WTC11 (cell line): Measurements from ENCODE around the gene PSMC3. TPM values are rescaled to one million over a fixed set of nuclear protein-coding genes. Genes with fewer than 3 reads are reported as not detected.

Experiments
- ATAC-seq: fragments of 200-7000 bp; cut with Tn5 transposase; 2 replicates; pipeline ENCODE4 v1.10.0; 2021; ENCODE audit warnings: mild to moderate bottlenecking, moderate library complexity
- CTCF ChIA-PET: fragments of 300-600 bp; sonication (Branson Sonifier 250); formaldehyde crosslinking; loops from one replicate; lab custom pipeline; 2021; ENCODE audit warnings: antibody characterized with exemption; lab: Charles Lee
- POLR2A ChIA-PET: fragments of 350-600 bp; sonication (Branson Sonifier 250); formaldehyde crosslinking; loops from one replicate; lab custom pipeline; 2021; ENCODE audit warnings: antibody characterized with exemption; lab: Charles Lee
- DNase-seq: peaks from one replicate; pipeline ENCODE4 v3.0.0; 2021; ENCODE audit warnings: low spot score
- H3K27ac Mint-ChIP-seq: 2 replicates; pipeline ENCODE4 v1.8.0; 2021; ENCODE audit warnings: mixed read lengths
- H3K27me3 Mint-ChIP-seq: 2 replicates; pipeline ENCODE4 v1.8.0; 2021; ENCODE audit warnings: low read depth, mild to moderate bottlenecking, moderate library complexity, mixed read lengths
- H3K36me3 Mint-ChIP-seq: 2 replicates; pipeline ENCODE4 v1.8.0; 2021; ENCODE audit warnings: mixed read lengths
- H3K4me1 Mint-ChIP-seq: 2 replicates; pipeline ENCODE4 v1.8.0; 2022; ENCODE audit warnings: mixed read lengths
- H3K4me3 Mint-ChIP-seq: 2 replicates; pipeline ENCODE4 v1.8.0; 2021; ENCODE audit warnings: mild to moderate bottlenecking, moderate library complexity, mixed read lengths
- H3K9me3 Mint-ChIP-seq: 2 replicates; pipeline ENCODE4 v1.8.0; 2021; ENCODE audit warnings: mixed read lengths
- EMX1 ChIP-seq: fragments of 250-450 bp; sonication (Bioruptor Pico); IDR thresholded peaks from 2 replicates; pipeline ENCODE4 v1.8.0; 2021; ENCODE audit warnings: mild to moderate bottlenecking
- GABPB1 ChIP-seq: sonication (generic); formaldehyde crosslinking; IDR thresholded peaks from 2 replicates; pipeline ENCODE4 v1.8.1; 2023; ENCODE audit warnings: mild to moderate bottlenecking, missing genetic modification reagents
- KAT7 ChIP-seq: sonication (generic); formaldehyde crosslinking; IDR thresholded peaks from 2 replicates; pipeline ENCODE4 v1.8.1; 2023; ENCODE audit warnings: missing genetic modification reagents, mild to moderate bottlenecking, borderline replicate concordance
- MYBL2 ChIP-seq: sonication (generic); formaldehyde crosslinking; IDR thresholded peaks from 2 replicates; pipeline ENCODE4 v1.8.1; 2023; ENCODE audit warnings: mild to moderate bottlenecking, moderate library complexity, missing genetic modification reagents
- NFATC4 ChIP-seq: fragments of 250-450 bp; sonication (Bioruptor Pico); IDR thresholded peaks from 2 replicates; pipeline ENCODE4 v1.9.0; 2021; ENCODE audit warnings: mild to moderate bottlenecking
- NR3C1 ChIP-seq: sonication (generic); formaldehyde crosslinking; conservative IDR thresholded peaks from 2 replicates; pipeline ENCODE4 v1.8.1; 2023; ENCODE audit warnings: low read depth, mild to moderate bottlenecking, missing genetic modification reagents
- RELA ChIP-seq: sonication (generic); formaldehyde crosslinking; IDR thresholded peaks from 2 replicates; pipeline ENCODE4 v1.8.1; 2022; ENCODE audit warnings: missing genetic modification reagents, mild to moderate bottlenecking, borderline replicate concordance
- SP1 ChIP-seq: sonication (generic); formaldehyde crosslinking; conservative IDR thresholded peaks from 2 replicates; pipeline ENCODE4 v1.8.1; 2022; ENCODE audit warnings: missing genetic modification reagents
- ZBTB21 ChIP-seq: sonication (generic); formaldehyde crosslinking; IDR thresholded peaks from 2 replicates; pipeline ENCODE4 v1.8.1; 2023; ENCODE audit warnings: mild to moderate bottlenecking, missing genetic modification reagents, borderline replicate concordance
- ZNF121 ChIP-seq: sonication (generic); formaldehyde crosslinking; IDR thresholded peaks from 2 replicates; pipeline ENCODE4 v1.8.0; 2023; ENCODE audit warnings: missing genetic modification reagents
- ZNF263 ChIP-seq: sonication (generic); formaldehyde crosslinking; IDR thresholded peaks from 2 replicates; pipeline ENCODE4 v1.8.1; 2022; ENCODE audit warnings: low read depth, mild to moderate bottlenecking, moderate library complexity, missing genetic modification reagents
- ZNF671 ChIP-seq: fragments of 250-450 bp; sonication (Bioruptor Pico); IDR thresholded peaks from 2 replicates; pipeline ENCODE4 v1.8.0; 2021; ENCODE audit warnings: mild to moderate bottlenecking
- total RNA-seq: library from RNA; stranded (reverse); gene quantifications from 3 replicates; pipeline ENCODE4 v1.2.3, GENCODE V29; 2021
- TF ChIP-seq, protein P1 (sequence below): fragments of 250-450 bp; sonication (Bioruptor Pico); IDR thresholded peaks from 2 replicates; pipeline ENCODE4 v1.9.0; 2021; ENCODE audit warnings: mild to moderate bottlenecking, borderline replicate concordance
- TF ChIP-seq, protein P2 (sequence below): sonication (generic); formaldehyde crosslinking; IDR thresholded peaks from 2 replicates; pipeline ENCODE4 v1.8.1; 2023; ENCODE audit warnings: mild to moderate bottlenecking, missing genetic modification reagents, borderline replicate concordance
- TF ChIP-seq, protein P3 (sequence below): sonication (generic); formaldehyde crosslinking; conservative IDR thresholded peaks from 2 replicates; pipeline ENCODE4 v1.8.1; 2022; ENCODE audit warnings: mild to moderate bottlenecking, missing genetic modification reagents

The PSMC3 gene
- total RNA-seq, 1 experiment from 2014 or later, result 162 TPM

DNA sequence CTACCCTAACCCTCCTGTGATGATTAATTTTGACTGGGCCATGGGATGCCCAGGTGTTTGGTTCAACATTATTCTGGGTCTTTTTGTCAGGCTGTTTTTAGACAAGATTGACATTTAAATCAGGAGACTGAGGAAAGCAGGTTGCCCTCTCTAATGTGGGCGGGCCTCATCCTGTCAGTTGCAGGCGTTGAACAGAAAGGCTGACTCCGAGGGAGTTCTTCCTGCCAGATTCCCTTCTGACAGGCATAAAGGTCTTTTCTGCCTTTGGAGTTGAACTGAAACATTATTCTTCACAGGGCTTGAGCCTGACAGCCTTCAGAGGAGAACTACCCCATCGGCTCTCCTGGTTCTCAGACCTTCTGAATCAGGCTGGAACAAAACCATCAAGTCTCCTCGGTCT lies 4.3 kb upstream of the PSMC3 start:
- Mint-ChIP-seq H3K9me3 (no peaks in the 10 kb centered on the region), H3K36me3 (peaks cover 5% of the 10 kb centered on the region), H3K27ac (no peak overlapping the region), H3K4me1 (peaks cover 6% of the 10 kb centered on the region), H3K27me3 (no peaks in the 10 kb centered on the region), H3K4me3 (no peak overlapping the region)
- no peak for ATAC-seq
- POLR2A ChIA-PET, result no interaction called here
- CTCF ChIA-PET, result no interaction called here
- DNase-seq, result no peak
- no peak for TF ChIP-seq MYBL2 (CRISPR knock-in tag)
- no peak for TF ChIP-seq RELA (CRISPR knock-in tag)
- no peak for TF ChIP-seq ZNF671
- TF ChIP-seq, protein P1, sequence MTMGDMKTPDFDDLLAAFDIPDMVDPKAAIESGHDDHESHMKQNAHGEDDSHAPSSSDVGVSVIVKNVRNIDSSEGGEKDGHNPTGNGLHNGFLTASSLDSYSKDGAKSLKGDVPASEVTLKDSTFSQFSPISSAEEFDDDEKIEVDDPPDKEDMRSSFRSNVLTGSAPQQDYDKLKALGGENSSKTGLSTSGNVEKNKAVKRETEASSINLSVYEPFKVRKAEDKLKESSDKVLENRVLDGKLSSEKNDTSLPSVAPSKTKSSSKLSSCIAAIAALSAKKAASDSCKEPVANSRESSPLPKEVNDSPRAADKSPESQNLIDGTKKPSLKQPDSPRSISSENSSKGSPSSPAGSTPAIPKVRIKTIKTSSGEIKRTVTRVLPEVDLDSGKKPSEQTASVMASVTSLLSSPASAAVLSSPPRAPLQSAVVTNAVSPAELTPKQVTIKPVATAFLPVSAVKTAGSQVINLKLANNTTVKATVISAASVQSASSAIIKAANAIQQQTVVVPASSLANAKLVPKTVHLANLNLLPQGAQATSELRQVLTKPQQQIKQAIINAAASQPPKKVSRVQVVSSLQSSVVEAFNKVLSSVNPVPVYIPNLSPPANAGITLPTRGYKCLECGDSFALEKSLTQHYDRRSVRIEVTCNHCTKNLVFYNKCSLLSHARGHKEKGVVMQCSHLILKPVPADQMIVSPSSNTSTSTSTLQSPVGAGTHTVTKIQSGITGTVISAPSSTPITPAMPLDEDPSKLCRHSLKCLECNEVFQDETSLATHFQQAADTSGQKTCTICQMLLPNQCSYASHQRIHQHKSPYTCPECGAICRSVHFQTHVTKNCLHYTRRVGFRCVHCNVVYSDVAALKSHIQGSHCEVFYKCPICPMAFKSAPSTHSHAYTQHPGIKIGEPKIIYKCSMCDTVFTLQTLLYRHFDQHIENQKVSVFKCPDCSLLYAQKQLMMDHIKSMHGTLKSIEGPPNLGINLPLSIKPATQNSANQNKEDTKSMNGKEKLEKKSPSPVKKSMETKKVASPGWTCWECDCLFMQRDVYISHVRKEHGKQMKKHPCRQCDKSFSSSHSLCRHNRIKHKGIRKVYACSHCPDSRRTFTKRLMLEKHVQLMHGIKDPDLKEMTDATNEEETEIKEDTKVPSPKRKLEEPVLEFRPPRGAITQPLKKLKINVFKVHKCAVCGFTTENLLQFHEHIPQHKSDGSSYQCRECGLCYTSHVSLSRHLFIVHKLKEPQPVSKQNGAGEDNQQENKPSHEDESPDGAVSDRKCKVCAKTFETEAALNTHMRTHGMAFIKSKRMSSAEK, result no peak
- no peak for TF ChIP-seq ZBTB21
- no peak for TF ChIP-seq SP1 (CRISPR knock-in tag)
- TF ChIP-seq ZNF263, result no peak
- no peak for TF ChIP-seq NR3C1 (CRISPR knock-in tag)
- TF ChIP-seq NFATC4 (CRISPR knock-in tag), result no peak
- TF ChIP-seq KAT7 (CRISPR knock-in tag), result no peak

DNA sequence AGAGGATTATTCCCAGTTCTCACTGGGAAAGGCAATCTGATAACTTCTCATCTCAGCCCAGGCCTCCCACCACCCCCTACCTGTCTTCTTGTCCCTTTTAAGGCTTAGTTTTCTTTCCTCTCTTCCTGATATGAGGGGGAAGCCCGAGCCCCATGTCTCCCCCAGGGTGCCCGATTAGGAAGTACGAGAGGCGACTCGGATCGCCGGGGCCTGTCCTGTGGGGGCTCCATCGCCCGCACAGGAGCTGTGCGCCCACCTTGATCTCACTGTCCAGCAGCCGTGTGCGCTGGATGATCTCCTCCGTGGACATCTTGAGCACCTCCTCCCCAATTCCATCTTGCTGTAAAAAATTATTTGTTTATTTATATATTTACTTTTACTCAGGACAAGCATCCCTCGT lies 628 bp downstream of the PSMC3 start:
- H3K9me3 Mint-ChIP-seq, result no peaks in the 10 kb centered on the region
- peak overlapping the region; percentile 99 for H3K4me3 Mint-ChIP-seq
- H3K4me1 Mint-ChIP-seq, result peaks cover 13% of the 10 kb centered on the region
- no peaks in the 10 kb centered on the region for H3K27me3 Mint-ChIP-seq
- CTCF ChIA-PET, result interaction anchor here (1.2 to 2.6 kb wide), 3 partner anchors 13 to 71 kb away, joined by 3 to 23 read pairs (median 4); no protein-coding TSS in a partner anchor
- no peak for TF ChIP-seq GABPB1 (CRISPR knock-in tag)
- TF ChIP-seq MYBL2 (CRISPR knock-in tag), result no peak
- TF ChIP-seq, protein P2, sequence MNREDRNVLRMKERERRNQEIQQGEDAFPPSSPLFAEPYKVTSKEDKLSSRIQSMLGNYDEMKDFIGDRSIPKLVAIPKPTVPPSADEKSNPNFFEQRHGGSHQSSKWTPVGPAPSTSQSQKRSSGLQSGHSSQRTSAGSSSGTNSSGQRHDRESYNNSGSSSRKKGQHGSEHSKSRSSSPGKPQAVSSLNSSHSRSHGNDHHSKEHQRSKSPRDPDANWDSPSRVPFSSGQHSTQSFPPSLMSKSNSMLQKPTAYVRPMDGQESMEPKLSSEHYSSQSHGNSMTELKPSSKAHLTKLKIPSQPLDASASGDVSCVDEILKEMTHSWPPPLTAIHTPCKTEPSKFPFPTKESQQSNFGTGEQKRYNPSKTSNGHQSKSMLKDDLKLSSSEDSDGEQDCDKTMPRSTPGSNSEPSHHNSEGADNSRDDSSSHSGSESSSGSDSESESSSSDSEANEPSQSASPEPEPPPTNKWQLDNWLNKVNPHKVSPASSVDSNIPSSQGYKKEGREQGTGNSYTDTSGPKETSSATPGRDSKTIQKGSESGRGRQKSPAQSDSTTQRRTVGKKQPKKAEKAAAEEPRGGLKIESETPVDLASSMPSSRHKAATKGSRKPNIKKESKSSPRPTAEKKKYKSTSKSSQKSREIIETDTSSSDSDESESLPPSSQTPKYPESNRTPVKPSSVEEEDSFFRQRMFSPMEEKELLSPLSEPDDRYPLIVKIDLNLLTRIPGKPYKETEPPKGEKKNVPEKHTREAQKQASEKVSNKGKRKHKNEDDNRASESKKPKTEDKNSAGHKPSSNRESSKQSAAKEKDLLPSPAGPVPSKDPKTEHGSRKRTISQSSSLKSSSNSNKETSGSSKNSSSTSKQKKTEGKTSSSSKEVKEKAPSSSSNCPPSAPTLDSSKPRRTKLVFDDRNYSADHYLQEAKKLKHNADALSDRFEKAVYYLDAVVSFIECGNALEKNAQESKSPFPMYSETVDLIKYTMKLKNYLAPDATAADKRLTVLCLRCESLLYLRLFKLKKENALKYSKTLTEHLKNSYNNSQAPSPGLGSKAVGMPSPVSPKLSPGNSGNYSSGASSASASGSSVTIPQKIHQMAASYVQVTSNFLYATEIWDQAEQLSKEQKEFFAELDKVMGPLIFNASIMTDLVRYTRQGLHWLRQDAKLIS, result no peak
- no peak for TF ChIP-seq SP1 (CRISPR knock-in tag)
- no peak for TF ChIP-seq ZNF121 (CRISPR knock-in tag)
- TF ChIP-seq, protein P3, sequence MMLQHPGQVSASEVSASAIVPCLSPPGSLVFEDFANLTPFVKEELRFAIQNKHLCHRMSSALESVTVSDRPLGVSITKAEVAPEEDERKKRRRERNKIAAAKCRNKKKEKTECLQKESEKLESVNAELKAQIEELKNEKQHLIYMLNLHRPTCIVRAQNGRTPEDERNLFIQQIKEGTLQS (CRISPR knock-in tag), result no peak
- no peak for TF ChIP-seq EMX1 (CRISPR knock-in tag)
- H3K27ac Mint-ChIP-seq, result peak overlapping the region; percentile 100
- DNase-seq (no peak), ATAC-seq (no peak)
- POLR2A ChIA-PET, result interaction anchor here (0.5 to 1.7 kb wide), 3 partner anchors 9 to 1090 kb away, joined by 3 to 5 read pairs (median 4); partner anchors contain the start of gene DDB2
- peaks cover 38% of the 10 kb centered on the region for H3K36me3 Mint-ChIP-seq
